GM19025 (cell line): Measurements from ENCODE around the gene DEPDC1.
"Not testable (repeated sequence)": the region's sequence is repeated elsewhere in the genome, so short reads cannot be mapped to it uniquely, and the experiment has no call there.

ENCODE experiments used
- ATAC-seq: cut with Tn5 transposase; IDR thresholded peaks from one replicate; pipeline ENCODE4 v1.9.1; 2021; ENCODE audit warnings: mild to moderate bottlenecking, low read depth, moderate library complexity; ENCODE audit not compliant: unreplicated experiment

The DEPDC1 gene

DNA sequence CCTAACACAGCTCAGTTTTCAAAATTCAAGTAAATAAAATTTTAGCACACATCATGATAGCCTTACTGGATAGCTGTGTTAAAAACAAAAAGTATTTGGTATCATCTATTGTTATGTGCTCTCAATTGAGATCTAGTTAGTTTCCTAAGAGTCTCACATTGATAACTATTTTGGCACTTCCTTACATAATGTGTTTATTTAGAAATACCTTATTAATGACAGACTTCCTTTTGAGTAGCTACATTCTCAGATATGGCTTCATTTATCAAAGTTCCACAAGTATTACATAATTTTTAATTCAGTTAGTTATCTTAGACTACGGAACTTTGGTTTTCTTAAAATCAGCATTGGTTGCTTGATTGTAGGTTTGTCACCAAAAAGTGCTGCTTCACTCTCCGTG is 20.3 kb downstream of the DEPDC1 start:
- ATAC-seq: not testable (repeated sequence)

DNA sequence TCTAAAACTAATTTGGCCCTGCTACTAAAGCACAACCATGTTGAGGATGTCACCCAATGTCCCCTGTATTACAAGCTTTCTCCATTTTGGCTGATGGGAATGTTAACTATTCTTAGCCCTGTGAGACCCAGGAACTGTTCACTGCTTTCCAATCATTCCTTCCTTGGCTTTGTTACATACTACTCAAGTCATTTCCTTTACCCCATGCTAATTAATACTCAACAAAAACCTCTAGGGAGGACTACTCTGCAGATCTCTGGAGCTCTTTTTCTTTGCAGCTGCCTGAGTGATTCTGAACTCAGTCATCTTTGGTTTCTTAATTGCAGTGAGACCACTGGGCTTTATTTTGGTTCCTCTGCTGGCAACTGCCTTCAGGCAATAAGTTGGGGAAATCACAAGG is 23.8 kb downstream of the DEPDC1 start:
- ATAC-seq: no peak

DNA sequence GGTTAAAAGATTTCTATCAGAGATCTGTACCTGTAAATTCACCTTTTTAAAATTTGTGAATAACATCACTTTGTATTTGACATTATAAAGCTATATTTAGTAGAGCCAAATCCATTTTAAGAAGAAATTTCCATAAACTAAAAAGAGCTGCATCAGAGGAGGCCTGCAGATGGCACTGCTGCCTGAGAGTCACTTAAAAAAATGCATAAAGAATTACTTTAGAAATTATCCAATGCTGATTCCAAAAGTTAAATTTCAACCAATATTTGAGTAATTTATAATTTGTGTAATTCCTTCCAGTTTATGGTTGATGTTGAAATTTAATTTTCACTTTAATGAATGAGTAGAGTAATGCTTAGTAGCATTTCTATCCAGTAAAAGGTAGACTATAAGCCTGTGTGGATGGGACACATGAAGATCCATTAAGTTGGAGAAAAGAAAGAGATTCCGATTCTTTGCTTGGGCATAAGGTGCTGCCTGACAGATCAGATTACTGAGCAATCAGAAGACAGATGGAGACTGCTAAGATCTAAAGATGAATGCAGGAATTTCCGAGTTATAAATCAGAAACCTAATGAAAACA is 26.4 kb downstream of the DEPDC1 start:
- no peak for ATAC-seq

DNA sequence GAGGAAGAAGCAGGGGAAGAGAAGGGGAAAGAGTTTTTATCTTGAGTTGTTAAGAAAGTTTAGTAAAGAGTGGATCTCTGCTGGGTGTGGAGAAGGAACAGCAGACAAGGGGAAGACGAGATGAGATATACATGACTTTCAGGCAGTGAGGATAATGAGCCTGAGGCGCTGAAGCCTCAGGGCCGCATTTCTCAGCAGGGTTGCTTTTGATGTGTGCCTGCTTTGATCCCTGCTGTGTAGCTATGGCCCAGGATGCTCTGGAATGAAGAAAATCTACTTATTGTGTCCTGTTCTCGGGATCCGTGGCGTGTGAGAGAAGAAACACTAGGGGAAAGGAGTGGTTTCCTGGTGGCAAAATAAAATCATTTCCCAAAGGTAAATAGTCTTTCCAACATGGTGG is 32.0 kb downstream of the DEPDC1 start:
- no peak for ATAC-seq

DNA sequence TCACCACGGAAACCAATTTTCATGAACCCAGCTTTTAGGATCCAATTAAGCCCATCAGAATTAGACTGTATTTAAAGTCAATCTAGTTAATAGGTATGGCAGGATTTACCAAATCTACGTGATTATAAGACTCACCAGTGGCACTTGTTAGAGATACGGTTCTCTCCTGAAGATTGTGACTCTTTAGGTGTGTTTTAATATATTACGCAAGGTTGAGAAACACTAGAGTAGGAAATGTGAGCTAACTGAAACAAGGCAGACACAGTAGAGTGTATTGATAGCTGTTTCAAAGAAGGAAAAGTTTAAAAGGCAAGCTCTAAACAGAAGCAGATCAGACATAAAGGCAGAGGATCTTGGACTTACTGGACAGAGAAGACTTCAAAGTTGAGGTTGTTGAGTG is 35.9 kb downstream of the DEPDC1 start:
- no peak for ATAC-seq

GRCh38 chr1:68459796-68460195 is 37.1 kb downstream of the DEPDC1 start:
- no peak for ATAC-seq

DNA sequence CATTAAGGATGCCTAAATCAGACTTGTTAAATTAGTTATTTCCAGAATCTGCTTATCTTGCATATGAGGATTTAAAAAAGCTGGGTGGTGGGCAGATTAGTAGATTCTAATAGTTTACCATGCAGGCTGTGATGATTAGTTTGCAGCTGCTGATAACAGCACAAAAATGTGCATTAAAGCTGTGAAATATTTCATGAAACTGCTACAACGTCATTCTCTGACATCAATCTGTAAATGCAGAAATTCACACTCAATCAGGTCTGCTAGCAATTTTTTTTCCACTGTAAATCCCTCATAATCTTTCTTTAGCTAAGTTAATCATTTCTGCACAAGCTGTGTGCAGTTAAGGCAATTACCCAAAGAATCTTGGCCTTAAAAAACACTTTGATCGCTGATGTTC is 37.8 kb downstream of the DEPDC1 start:
- no peak for ATAC-seq

- ATAC-seq: no peak
Observed at GRCh38 chr1:68456202-68456601, 40.7 kb downstream of the DEPDC1 start.

DNA sequence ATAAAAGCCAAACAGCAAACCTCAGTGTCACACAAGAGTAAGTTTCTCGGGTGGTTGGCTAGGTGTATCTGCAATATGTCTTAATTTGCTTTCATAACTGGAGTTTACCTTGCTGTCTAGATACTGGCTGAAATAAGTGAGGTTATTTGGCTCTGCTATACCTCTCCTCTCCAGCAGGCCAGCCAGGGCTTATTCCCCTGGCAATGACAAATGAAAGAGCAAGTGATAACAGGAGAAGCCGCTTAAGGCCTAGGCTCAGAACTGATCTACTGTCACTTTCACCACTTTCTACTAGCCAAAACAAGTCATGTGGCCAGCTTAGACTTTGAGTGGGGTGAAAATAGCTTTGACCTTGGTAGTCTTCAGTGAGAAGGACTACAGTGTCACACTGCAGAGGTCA is 42.3 kb downstream of the DEPDC1 start:
- ATAC-seq: no peak

DNA sequence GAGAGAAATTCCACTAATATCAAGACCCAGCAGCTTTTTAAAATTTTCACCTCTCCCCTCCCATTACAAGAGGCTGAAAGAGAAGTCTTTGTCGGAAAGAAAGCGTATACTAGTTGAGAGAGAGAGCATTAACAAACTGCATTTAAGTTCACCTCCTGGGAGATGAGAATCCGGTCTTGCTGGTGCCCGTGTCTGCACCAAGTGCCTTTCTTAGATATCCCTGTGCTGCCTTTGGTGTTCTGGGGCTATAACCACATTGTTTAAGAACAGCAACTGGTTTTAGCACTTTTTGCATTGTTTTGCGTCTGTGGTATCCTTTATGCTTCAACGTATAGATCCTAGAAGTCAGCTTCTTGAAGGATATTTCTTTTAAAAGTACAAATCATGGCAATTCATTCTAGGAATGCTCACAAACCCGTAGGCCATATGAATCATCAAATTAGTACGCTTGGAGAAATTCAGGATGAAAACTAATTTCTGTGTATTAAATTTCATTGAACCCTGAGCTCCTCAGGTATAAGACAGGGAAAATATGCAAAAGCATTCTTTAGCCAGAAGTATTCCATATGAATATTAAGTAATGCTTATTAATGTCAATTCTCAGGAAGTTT is 43.7 kb downstream of the DEPDC1 start:
- ATAC-seq: no peak

DNA sequence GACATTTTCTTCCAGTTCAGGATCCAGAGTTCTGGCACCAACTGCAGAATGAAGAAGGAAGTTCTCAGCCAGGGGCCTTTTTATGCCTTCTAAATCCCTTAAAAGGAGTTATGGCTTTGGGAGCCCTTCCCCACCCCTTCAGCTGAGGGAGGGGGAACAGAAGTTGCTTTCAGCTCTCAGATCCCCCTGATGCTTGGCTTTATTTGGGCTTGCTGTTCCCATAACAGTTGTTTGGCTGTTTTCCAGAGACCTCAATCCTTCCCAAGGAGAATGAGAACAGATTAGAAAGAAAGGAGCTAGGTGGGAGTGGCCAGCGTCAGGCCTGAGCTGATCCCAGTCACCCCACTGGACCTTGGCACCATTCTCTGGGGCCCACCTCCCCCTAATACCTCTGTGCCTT is 47.0 kb downstream of the DEPDC1 start, which contains the start of gene RPE65:
Gene RPE65, minus strand, starts transcription at position 54 of the 400 bp plus-strand sequence. Its CDS starts 49 bp downstream, at position 5.
- ATAC-seq: no peak

- ATAC-seq: no peak
Observed at GRCh38 chr1:68448365-68448764, 48.5 kb downstream of the DEPDC1 start.

- no peak for ATAC-seq
Observed at GRCh38 chr1:68445709-68446108, 51.2 kb downstream of the DEPDC1 start.

GRCh38 chr1:68442822-68443556 is 53.9 kb downstream of the DEPDC1 start:
- peak; percentile 79 for ATAC-seq

- no peak for ATAC-seq
Observed at GRCh38 chr1:68442006-68442405, 54.9 kb downstream of the DEPDC1 start.

DNA sequence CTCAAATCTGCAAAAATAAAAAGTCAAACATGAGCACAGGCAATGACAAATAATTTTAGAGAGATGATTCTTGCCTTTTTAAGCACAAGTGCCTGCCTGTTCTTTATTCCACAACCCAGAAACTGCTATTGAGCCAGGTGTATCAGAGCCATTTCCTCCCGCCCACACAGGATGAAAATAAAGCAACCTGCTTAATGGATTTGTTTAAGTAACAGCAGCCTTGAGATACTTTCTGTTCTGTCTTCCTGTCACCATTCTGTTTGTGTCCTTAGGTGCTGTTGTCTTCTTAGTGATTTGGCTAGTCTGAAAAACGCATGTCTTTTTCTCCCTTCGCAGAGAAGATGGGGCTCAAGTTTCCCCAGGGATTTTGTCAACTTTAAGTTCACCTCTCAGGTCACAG is 58.6 kb downstream of the DEPDC1 start:
- no peak for ATAC-seq

GRCh38 chr1:68433395-68433794 is 63.5 kb downstream of the DEPDC1 start:
- ATAC-seq: no peak

DNA sequence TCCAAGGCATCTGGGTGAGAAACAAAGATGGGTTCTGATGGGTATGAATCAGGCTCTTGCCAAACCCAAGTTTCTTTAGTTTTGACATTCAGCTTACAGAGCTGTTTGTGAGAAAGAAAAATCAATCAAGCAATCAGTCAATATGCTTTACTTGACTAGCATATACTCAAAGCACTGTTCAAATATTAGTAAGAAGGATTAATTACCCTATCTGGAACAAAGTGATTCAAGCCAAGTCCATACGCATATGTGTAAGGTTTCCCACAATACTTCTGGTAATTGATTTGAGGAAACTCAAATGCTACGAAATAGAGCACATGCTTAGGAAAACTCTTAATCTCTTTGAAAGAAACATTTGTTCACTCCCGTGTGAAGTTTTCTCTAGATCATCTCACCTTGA is 65.8 kb downstream of the DEPDC1 start:
- ATAC-seq: no peak

- ATAC-seq: no peak
Observed at GRCh38 chr1:68429233-68429808, 67.6 kb downstream of the DEPDC1 start.

DNA sequence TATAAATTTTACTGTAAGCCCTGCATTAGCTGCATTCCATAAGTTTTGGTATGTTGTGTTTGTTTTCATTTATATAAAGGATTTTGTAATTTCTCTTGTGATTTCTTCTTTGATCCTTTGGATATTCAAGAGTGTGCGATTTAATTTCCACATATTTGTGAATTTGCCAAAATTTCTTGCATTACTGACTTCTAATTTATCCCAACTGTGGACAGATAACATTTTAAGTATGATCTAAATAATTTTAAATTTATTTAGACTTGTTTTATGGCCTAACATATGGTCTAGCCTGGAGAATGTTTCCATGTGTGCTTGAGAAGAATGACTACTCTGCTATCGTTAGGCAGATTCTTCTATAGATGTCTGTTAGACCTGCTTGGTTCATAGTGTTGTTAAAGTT is 70.3 kb downstream of the DEPDC1 start:
- ATAC-seq: no peak
